GM21619 (cell line): Measurements from ENCODE around the gene LYSMD1.

ENCODE experiments used
- ATAC-seq: cut with Tn5 transposase; IDR thresholded peaks from one replicate; pipeline ENCODE4 v1.9.1; 2021; ENCODE audit not compliant: unreplicated experiment

LYSMD1 gene

DNA sequence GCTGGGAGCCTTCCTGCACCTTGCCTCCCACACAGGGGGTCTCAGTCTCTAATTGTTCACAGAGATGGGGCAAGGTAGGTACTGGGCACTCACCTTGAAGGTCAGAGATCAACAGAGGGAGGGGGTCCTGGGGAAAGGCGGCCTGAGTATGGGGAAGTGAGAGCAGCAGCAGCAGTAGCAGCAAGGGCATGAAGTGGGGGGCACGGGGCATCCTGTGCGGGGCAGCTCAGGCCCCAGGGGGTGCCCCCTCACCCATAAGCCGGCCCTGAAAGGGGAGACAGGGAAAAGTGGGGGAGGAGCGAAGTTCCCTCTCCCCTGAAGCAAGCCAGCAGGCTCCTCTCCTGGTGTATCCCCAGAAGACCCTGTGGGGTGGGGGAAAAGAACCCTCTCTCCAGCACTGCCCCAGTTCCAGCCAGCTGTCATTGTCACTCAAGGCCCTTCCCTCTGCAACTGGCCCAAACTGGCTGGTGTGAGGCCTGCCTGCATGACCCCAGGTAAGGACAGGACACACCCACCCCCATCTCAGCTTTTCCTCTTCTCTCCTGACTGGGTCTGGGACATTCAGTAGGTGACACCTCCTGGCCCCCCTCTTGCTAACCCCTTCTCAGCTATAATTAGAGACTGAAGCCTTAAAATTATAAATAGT lies 23.2 kb downstream of the LYSMD1 start:
- no peak for ATAC-seq

GRCh38 chr1:151137789-151138188 lies 27.9 kb downstream of the LYSMD1 start:
- no peak for ATAC-seq

DNA sequence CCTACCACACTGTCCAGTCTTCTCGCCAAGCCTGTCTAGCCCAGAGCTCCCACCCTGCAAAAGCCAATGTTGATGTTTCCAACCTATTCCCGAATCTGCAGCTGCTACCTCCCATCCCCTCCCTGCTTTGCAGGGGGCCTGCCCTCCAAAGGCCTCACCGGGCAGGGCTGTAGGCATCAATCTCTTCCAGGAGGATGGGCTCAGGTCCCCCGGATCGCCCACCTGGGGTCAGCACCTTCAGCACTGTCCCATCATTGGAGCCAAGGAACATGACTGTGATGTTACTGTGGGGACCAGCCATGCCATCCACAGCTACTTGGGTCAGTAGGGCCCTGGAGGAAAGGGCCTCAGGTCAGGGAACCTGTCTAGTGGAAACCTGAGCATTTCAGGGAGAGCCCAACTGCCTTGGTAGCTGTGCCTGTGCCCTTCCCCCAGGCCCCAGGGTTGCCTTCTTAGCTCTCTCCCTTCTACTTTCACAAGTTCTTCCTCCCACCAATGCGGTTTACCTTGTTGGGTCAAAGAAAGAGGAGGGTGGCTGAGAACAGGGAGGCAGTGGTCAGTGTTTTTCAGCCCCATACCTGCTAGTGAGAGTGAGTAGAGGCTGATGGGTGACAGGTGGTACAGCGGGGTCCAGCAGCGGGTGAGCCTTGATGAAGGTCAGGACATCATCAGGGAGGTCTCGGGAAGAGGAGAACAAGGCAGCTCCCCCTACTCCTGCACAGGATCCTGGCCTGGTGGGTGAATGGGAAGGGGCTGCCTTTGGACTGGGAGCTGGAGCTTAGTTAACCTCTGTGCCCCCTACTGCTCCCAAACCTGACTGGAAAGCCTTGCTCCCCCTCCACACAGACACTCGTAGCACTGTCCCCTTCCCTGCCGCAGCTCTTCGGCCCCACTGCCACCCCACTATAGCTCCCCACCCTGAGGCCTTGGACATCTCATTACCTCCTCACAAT lies 30.0 kb downstream of the LYSMD1 start:
- ATAC-seq, result no peak

DNA sequence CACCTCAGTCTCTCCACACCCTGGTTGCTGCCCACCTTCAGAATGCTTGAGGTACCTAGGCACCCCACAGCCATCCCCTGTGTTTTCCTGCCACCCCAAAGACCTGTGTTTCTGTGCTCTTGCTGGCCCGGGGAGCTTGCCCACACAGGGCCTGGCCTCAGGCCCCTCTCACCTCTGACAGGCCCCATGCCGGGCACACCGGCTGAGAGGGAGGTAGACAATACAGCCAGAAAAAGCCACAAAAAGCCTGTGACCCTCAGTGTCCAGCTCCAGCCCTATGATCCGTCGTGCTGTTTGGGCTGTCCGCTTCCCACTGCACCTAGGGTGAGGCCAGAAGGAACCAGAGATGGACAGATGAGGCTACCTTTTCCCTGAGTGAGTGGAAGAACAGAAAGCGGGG lies 30.7 kb downstream of the LYSMD1 start:
- ATAC-seq, result no peak

- ATAC-seq, result no peak
Observed at GRCh38 chr1:151134396-151134795, 31.3 kb downstream of the LYSMD1 start.

DNA sequence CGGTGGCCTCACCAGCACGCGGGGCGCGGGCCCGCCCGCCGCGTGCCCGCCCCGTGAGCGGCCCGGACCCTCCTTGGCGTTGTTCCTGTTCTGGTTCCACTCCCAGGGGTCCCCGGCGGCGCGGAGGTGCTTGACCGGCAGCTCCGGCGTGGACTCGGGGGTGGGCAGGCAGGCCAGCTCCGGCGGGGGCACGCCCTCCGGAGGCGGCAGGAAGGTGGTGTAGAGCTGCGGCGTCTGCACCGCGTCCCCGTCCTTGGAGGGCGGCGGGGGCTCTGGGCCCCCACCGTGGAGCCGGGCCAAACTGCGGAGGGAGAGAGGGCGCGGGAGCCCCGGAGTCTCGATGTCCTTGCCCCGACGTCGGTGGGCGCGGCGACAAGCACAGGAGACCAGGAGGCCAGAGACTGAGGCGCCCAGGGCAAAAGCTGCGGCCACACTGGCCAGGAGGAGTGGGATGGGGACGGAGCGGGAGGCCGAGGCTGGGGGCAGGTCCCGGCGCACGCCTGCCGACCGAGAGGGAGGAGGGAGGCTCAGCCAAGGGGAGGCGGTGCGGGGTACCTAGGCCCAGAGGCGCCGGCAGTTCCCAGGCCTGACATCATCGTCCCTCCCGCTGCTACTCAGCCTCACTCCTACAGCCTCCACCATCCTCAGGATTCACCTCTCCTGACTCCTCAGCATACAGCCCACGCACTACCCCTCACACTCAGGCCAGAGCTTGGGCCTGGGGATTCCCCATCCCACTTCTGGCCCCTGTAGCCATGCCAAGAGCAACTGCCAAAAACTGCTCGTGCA lies 32.5 kb downstream of the LYSMD1 start:
- ATAC-seq, result no peak

DNA sequence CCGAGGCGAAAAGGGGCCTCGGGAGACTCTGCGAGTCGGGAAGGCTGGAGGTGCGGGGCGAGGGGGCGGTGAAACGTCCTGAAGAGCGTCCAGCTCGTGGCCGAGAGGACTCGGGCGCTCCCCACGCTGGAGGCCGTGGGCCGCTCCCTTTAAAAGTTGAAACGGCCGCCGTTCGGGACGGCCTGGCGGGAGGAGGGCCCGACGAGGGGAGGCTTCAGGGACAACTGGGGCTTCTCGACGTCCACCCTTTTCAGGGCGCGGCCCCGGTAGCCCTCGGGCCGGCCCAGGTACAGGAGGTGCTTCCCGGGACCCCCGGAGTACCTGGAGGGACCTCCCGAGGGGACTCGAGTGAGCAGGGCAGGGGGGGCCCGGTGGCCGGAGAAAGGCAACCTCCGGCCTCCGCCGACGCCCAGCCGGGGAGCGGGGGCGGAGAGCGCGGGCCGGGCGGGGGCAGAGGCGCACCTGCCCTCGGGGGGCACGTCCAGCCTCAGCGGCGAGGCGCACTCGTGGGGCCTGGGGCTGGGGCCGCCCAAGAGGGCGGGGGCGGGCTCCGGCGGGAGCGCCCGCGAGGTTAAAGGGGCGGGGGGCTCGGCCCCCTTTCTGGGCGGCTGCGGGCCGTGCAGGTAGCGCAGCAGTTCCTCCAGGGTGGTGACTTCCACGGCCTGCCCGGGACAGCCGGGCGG lies 33.2 kb downstream of the LYSMD1 start:
- no peak for ATAC-seq

- ATAC-seq, result no peak
Observed at GRCh38 chr1:151131701-151132334, 33.9 kb downstream of the LYSMD1 start.

DNA sequence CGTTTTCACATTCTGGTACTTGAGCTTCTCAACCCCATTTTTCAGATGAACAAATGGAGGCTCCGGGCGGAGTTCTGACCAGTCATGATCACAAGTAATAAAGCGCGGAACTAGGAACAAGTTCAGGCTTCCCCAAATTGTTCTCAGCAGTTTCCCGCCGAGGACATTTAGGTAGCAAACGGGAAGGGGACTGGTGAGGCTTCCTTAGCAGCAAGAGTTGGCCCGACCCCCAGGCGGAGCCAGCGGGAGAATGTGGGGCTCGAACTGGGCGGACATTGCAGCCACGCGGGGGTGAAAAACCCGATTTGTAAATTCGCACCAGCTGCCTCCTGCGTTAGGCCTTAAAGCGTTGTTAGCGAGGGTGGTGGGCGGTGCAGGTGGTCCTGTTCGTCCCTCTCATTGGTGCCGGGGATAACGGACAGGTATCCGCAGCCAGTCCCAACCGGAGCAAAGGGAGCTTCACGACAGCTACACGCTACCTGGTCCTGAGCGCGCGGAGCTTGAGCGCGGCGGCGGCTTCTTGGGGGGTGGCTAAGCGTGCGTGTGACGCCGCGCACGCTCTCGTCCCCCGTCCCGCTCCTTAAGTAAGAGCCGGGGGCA lies 34.6 kb downstream of the LYSMD1 start:
- no peak for ATAC-seq

GRCh38 chr1:151128800-151129199 lies 36.9 kb downstream of the LYSMD1 start:
- no peak for ATAC-seq

GRCh38 chr1:151124763-151125403 lies 40.8 kb downstream of the LYSMD1 start:
- no peak for ATAC-seq

DNA sequence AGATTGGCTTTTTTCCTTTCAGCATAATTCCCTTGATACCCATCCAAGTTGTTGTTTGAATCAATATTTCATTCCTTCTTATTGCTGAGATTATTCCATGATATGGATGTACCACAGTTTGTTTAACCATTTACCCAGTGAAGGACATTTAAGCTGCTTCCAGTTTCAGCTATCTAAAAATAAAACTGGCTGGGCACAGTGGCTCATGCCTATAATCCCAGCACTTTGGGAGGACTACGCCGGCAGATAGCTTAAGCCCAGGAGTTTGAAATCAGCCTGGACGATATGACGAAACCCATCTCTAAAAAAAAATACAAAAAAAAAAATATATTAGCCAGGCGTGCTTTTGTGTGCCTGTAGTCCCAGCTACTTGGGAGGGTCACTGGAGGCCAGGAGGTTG lies 51.8 kb downstream of the LYSMD1 start:
- no peak for ATAC-seq
